GM18907 (cell line): Measurements from ENCODE around the gene KIF2C.
"Not testable (repeated sequence)": the region's sequence is repeated elsewhere in the genome, so short reads cannot be mapped to it uniquely, and the experiment has no call there.

ENCODE experiments used
- ATAC-seq: cut with Tn5 transposase; IDR thresholded peaks from one replicate; pipeline ENCODE4 v1.9.1; 2021; ENCODE audit warnings: mild to moderate bottlenecking, moderate library complexity; ENCODE audit not compliant: unreplicated experiment

KIF2C gene

DNA sequence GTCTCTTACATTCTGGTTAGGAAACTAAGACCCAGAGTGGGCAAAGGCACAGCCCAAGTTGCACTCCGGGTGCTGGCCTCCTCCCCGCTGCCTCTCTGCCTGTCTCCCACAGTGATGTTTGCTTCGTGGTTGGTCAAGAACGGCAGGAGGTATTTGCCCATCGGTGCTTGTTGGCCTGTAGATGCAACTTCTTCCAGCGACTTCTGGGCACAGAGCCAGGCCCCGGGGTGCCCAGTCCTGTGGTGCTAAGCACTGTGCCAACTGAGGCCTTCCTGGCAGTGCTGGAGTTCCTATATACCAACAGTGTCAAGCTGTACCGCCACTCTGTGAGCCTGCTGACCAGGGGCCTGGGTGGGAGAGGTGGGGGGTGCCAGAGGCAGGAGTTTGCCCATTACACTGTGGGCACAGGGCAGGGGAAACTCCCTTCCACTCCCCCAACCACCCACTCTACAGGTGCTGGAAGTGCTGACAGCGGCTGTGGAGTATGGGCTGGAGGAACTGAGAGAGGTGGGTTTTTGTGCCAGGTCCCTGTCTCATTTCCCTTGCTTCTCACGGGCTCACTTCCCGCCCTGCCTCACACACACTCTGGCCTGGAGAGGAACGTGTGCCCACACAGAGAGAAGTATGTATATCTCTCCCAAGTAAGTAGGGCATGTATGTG, 70.6 kb downstream of the KIF2C start:
- no peak for ATAC-seq

DNA sequence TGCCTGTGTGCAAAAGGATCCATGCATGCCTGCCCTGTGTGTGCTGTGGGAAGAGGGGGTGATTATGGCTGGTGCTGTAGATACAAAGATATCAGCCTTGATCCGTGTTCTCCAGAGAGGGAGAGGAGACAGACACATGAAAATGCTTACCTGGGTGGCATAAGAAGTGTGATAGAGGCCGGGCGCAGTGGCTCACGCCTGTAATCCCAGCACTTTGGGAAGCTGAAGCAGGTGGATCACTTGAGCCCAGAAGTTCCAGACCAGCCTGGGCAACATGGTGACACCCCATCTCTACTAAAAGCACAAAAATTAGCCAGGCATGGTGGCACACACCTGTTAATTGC, 71.1 kb downstream of the KIF2C start:
- not testable (repeated sequence) for ATAC-seq

DNA sequence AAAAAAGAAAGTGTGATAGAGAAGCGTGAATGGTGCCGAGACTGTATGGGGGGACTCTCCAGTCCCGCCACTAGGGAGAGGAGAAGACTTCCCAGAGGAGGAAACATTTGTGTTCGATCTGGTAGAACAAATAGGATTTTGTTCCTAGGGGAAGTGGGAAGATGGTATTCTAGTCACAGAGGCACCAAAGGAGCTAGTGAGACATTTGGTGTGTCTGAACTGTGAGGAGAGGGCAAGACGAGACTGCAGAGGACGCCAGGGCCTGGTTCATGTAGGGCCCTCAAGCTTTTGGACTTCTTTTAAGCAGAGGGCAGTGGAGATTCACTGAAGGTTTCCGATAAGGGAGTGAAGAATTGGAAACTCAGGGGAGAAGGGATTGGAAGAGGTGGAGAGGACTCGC, 71.6 kb downstream of the KIF2C start:
- no peak for ATAC-seq

DNA sequence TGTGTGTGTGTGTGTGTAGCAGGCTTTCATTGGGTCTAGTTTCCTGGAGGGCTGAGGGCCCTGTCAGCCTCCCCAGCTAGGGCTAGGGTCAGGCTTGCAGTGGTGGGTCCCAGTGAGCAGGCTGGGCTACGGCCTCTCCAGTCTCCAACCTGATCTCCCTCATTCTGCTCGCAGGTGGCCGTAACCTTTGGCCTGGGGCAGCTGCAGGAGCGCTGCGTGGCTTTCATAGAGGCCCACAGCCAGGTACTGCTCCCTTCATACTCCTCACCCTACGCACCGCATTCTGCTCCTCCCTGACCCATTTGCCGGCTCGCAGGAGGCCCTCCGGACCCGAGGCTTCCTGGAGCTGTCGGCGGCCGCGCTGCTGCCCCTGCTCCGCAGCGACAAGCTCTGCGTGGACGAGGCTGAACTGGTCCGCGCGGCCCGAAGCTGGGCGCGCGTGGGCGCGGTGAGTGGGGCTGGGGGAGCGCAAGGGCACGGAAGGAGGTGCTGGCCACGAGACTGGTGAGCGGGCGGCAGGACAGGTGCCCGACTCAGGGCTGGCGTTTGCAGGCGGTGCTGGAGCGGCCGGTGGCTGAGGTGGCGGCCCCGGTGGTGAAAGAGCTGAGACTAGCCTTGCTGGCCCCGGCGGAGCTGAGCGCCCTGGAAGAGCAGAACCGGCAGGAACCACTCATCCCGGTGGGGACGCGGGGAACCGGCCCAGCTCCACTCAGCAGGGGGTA, 73.3 kb downstream of the KIF2C start:
- ATAC-seq = no peak

DNA sequence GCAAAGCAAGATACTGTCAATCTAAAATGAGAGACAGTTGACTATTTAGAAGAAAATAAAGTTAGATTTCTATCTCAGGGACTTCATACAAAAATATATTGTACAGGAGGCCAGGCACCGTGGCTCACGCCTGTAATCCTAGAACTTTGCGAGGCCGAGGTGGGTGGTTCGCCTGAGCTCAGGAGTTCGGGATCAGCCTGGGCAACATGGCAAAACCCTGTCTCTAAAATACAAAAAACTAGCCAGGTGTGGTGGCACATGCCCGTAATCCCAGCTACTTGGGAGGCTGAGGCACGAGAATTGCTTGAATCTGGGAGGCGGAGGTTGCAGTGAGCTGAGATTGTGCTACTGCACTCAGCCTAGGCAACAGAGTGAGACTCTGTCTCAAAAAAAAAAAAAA, 76.3 kb downstream of the KIF2C start:
- ATAC-seq = not testable (repeated sequence)

DNA sequence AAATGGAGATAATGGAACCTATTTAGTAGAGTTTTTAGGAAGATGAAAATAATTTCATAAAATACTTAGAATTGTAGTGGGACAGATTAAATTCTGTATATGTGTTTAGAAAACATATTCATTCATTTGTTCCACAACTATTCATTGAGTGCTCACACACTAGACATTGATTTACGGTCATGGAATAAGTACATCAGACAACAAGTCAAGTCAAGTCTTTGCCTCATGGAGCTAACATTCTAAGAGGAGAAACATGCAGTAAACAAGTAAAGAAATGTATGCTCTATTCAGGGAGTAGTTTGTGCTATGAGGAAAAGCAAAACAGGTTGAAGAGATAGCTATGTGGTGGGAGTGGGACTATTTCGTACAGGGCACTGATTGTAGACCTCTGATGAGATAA, 77.7 kb downstream of the KIF2C start:
- ATAC-seq = no peak
